Suprapubic skin (tissue), 4 donors: ENCODE data around the gene ZNF709. TPM values are rescaled to one million over a fixed set of nuclear protein-coding genes. Genes with fewer than 3 reads are reported as not detected.
"Not testable (repeated sequence)": the region's sequence is repeated elsewhere in the genome, so short reads cannot be mapped to it uniquely, and the experiment has no call there.

Experiments
- DNase-seq, 2 donors: peaks; one replicate each; pipeline ENCODE4 v3.0.0-alpha.2; 2019; ENCODE audit warnings: low spot score in 2 of 2
- H3K27ac ChIP-seq: fragments of 200-600 bp; sonication (generic); one replicate; pipeline ENCODE4 v1.5.1; 2019
- H3K27me3 ChIP-seq: fragments of 200-600 bp; sonication (generic); one replicate; pipeline ENCODE4 v1.5.1; 2019
- H3K36me3 ChIP-seq: fragments of 200-600 bp; sonication (generic); one replicate; pipeline ENCODE4 v1.5.1; 2019
- H3K4me1 ChIP-seq: fragments of 200-600 bp; sonication (generic); one replicate; pipeline ENCODE4 v1.5.1; 2019
- H3K4me3 ChIP-seq: fragments of 200-600 bp; sonication (generic); one replicate; pipeline ENCODE4 v1.5.1; 2019; ENCODE audit warnings: mild to moderate bottlenecking
- H3K9me3 ChIP-seq: fragments of 200-600 bp; sonication (generic); one replicate; pipeline ENCODE4 v1.5.1; 2019
- EP300 ChIP-seq: sonication (generic); formaldehyde crosslinking; IDR thresholded peaks from one replicate; pipeline ENCODE4 v1.6.1; 2017; ENCODE audit warnings: antibody characterized with exemption
- POLR2A ChIP-seq, 2 donors: fragments of 450-650 bp; IDR thresholded peaks; one replicate each; pipeline ENCODE4 v1.6.1; 2017; ENCODE audit warnings: antibody characterized with exemption in 2 of 2, mild to moderate bottlenecking in 2 of 2, moderate library complexity in 2 of 2
- POLR2AphosphoS5 ChIP-seq, 3 donors: sonication (generic); formaldehyde crosslinking; IDR thresholded peaks; one replicate each; pipeline ENCODE4 v1.6.1; 2017; ENCODE audit warnings: antibody characterized with exemption in 3 of 3
- WGBS: methylation state at CpG from one replicate; pipeline ENCODE4 v1.1.5; 2018; 5-methylcytosine and 5-hydroxymethylcytosine counted together
- total RNA-seq, 4 donors: library from RNA; depleted of rRNA; stranded (reverse); fragments of >200 nt; gene quantifications; one replicate each; pipeline ENCODE4 v1.1.0, GENCODE V29; 2016
- TF ChIP-seq, protein P1 (sequence below), 2 donors: fragments of 200-600 bp in 1 of 2; fragments of 450-650 bp in 1 of 2; sonication (generic) in 1 of 2; IDR thresholded peaks; one replicate each; pipeline ENCODE4 v1.5.1; 2016 to 2019; ENCODE audit warnings: antibody characterized with exemption in 2 of 2, mild to moderate bottlenecking in 1 of 2, moderate library complexity in 1 of 2

Gene ZNF709
- total RNA-seq, 4 donors from 2014 or later = 1.1 to 4.1 (median 1.7) TPM

GRCh38 chr19:12425236-12425887 lies 59.3 kb downstream of the ZNF709 start:
- Histone ChIP-seq H3K4me1 (no peaks in the 10 kb centered on the region), H3K9me3 (peaks cover under 1% of the 10 kb centered on the region), H3K4me3 (no peak overlapping the region), H3K27me3 (no peaks in the 10 kb centered on the region), H3K36me3 (peaks cover 7% of the 10 kb centered on the region), H3K27ac (no peak overlapping the region)
- no peak for DNase-seq
- WGBS = 89% methylated on average over 2 of the region's 2 CpGs
- TF ChIP-seq POLR2AphosphoS5 (IDR thresholded peaks at IDR 0.05) (no peak), POLR2A (IDR thresholded peaks at IDR 0.05) (no peak)

DNA sequence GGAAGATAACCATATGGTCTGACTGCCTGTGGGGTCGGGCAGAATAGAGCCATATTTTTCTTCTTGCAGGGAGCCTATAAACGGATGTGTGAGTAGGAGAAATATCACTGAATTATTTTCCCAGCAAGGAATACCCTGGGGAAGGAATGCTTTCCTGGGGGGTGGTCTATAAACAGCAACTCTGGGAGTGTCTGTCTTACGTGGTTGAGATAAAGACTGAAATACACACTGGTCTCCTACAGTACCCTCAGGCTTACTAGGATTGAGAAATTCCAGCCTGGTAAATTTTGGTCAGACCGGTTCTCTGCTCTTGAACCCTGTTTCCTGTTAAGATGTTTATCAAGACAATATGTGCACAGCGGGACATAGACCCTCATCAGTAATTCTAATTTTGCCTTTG lies 67.3 kb downstream of the ZNF709 start:
- not testable (repeated sequence) for H3K27ac ChIP-seq, H3K4me3 ChIP-seq, H3K9me3 ChIP-seq, H3K4me1 ChIP-seq, DNase-seq, H3K36me3 ChIP-seq, H3K27me3 ChIP-seq
- 89% methylated on average over 5 of the region's 5 CpGs for WGBS

DNA sequence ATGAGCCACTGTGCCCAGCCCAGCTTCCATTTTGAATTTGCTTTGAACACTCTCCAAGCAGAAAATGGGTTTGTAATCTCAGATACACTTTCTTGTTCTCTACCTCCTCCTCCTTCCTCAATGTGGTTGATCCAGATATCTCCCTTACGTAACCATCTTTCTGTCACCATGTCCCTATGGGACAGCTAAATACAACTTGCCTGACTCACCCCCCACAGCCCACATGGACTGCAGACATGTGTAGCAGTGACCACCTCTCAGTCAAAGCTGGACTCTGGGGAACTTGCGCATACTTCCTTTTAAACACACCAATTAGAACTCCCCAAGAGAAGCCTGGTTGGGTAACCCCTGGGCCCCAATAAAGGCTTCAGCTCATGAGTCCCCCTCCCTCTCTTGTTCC lies 72.7 kb downstream of the ZNF709 start:
- Histone ChIP-seq H3K27ac (no peak overlapping the region), H3K9me3 (no peaks in the 10 kb centered on the region), H3K4me3 (no peak overlapping the region), H3K4me1 (no peaks in the 10 kb centered on the region), H3K27me3 (no peaks in the 10 kb centered on the region), H3K36me3 (no peaks in the 10 kb centered on the region)
- 94% methylated on average over 2 of the region's 2 CpGs for WGBS
- TF ChIP-seq EP300 (no peak), POLR2AphosphoS5 (IDR thresholded peaks at IDR 0.05) (no peak), POLR2A (IDR thresholded peaks at IDR 0.05) (no peak)
- TF ChIP-seq, protein P1, sequence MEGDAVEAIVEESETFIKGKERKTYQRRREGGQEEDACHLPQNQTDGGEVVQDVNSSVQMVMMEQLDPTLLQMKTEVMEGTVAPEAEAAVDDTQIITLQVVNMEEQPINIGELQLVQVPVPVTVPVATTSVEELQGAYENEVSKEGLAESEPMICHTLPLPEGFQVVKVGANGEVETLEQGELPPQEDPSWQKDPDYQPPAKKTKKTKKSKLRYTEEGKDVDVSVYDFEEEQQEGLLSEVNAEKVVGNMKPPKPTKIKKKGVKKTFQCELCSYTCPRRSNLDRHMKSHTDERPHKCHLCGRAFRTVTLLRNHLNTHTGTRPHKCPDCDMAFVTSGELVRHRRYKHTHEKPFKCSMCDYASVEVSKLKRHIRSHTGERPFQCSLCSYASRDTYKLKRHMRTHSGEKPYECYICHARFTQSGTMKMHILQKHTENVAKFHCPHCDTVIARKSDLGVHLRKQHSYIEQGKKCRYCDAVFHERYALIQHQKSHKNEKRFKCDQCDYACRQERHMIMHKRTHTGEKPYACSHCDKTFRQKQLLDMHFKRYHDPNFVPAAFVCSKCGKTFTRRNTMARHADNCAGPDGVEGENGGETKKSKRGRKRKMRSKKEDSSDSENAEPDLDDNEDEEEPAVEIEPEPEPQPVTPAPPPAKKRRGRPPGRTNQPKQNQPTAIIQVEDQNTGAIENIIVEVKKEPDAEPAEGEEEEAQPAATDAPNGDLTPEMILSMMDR (IDR thresholded peaks at IDR 0.05) = no peak
- no peak for DNase-seq

Other genes with a start within 250 kb of the ZNF709 start
- gene ZNF44, start 189.9 kb downstream of the ZNF709 start, total RNA-seq = 10 to 100 TPM in 2 of 4 donors, 1 to 10 TPM in 2; 7.2 to 24.2 (median 11.7) TPM
- gene ZNF563, start 151.2 kb downstream of the ZNF709 start, total RNA-seq = 1 to 10 TPM; 2.6 to 8.3 (median 5.8) TPM
- gene ZNF442, start 119.1 kb downstream of the ZNF709 start, total RNA-seq = 1 to 10 TPM in 3 of 4 donors, under 1 TPM in 1; 0.60 to 4.6 (median 3.1) TPM
- 1 to 10 TPM; 1.4 to 8.9 (median 4.5) TPM for gene ZNF799, start 83.5 kb downstream of the ZNF709 start, total RNA-seq
- 1 to 10 TPM; 2.9 to 7.6 (median 5.0) TPM for gene ZNF443, start 43.8 kb downstream of the ZNF709 start, total RNA-seq
- gene ZNF564, start 66.7 kb upstream of the ZNF709 start, total RNA-seq = 10 to 100 TPM in 1 of 4 donors, 1 to 10 TPM in 3; 5.6 to 17.4 (median 7.6) TPM
- 1 to 10 TPM; 5.0 to 9.3 (median 7.0) TPM for gene ZNF490, start 126.0 kb upstream of the ZNF709 start, total RNA-seq
- gene ZNF791, start 126.1 kb upstream of the ZNF709 start, total RNA-seq = 10 to 100 TPM; 14.3 to 36.1 (median 17.3) TPM
- gene MAN2B1, start 181.9 kb upstream of the ZNF709 start, total RNA-seq = 10 to 100 TPM; 42.6 to 94.1 (median 78.9) TPM
- 10 to 100 TPM in 3 of 4 donors, 1 to 10 TPM in 1; 9.8 to 21.9 (median 17.2) TPM for gene WDR83, start 182.0 kb upstream of the ZNF709 start, total RNA-seq
- gene DHPS, start 197.1 kb upstream of the ZNF709 start, total RNA-seq = 100 to 1,000 TPM; 108 to 265 (median 136) TPM
- gene GNG14, start 203.2 kb upstream of the ZNF709 start, total RNA-seq = not detected
- 10 to 100 TPM in 3 of 4 donors, 1 to 10 TPM in 1; 9.7 to 13.7 (median 12.3) TPM for gene FBXW9, start 211.8 kb upstream of the ZNF709 start, total RNA-seq
- 100 to 1,000 TPM in 2 of 4 donors, 10 to 100 TPM in 2; 94.6 to 206 (median 110) TPM for gene TNPO2, start 239.1 kb upstream of the ZNF709 start, total RNA-seq
- 100 to 1,000 TPM; 164 to 228 (median 210) TPM for gene TRIR, start 249.9 kb upstream of the ZNF709 start, total RNA-seq